Measurements from ENCODE around the gene NLE1. TPM values are rescaled to one million over a fixed set of nuclear protein-coding genes. Genes with fewer than 3 reads are reported as not detected.
A peak's percentile ranks its signal among the peaks of the same experiment; 100 is the strongest.

NLE1 gene
- polyA plus RNA-seq, 10 donors: 10.1 to 17.9 (median 14.7) TPM

DNA sequence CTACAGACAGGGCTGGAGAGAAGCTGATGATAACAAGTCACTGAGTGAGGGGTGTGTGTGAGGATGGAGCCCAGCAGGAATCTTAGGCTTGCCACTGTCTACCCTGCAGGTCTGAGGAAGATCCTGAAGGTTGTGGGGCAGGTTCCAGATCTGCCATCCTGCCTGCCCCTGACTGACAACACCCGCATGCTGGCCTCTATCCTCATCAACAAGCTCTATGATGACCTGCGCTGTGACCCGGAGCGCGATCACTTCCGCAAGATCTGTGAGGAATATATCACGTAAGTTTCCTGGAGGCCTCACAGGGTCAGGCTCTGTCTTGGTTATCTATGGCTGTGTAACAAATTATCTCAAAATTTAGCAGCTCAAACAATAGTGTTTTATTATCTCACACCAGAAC lies 21.8 kb upstream of the NLE1 start:
- no peak for DNase-seq

DNA sequence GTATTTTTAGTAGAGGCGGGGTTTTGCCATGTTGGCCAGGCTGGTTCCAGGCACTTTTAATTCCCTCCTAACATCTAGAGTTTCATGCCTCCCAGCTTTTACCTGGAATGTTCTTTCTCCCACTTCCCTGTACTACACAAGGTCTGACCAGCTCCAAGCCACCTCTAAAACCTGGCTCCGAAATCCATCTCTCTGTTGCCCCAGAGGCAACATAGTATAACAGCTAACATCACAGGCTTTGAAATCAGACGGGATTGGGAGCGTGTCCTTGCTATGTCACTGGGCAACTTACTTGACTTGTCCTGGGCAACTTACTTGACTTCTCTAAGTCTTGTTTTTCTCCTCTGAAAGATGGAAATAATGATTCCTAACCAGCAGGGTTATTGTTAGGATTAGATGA lies 20.7 kb upstream of the NLE1 start:
- DNase-seq: no peak

DNA sequence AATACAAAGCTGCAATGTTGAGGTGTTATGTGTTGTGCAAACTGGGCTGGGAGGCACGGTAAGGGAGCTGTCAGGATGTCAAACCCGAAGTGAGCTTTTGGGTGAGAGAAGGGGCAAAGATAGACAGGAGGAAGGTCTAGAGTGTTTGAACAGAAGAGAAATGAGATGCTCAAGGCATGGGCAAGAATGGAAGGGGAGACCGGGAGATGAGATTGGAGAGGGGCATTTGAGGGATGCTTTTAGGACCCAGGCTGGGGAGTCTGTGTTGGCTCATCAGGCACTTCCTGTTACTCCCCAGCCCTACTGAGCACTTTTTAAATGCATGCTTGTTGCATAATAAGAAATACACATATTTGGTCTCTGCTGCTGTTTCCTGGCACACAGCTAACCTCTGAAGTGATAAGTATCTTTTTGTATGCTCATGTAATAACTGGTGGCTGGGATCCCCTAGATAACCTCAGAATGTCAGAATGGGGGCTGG lies 19.2 kb upstream of the NLE1 start:
- DNase-seq: no peak

DNA sequence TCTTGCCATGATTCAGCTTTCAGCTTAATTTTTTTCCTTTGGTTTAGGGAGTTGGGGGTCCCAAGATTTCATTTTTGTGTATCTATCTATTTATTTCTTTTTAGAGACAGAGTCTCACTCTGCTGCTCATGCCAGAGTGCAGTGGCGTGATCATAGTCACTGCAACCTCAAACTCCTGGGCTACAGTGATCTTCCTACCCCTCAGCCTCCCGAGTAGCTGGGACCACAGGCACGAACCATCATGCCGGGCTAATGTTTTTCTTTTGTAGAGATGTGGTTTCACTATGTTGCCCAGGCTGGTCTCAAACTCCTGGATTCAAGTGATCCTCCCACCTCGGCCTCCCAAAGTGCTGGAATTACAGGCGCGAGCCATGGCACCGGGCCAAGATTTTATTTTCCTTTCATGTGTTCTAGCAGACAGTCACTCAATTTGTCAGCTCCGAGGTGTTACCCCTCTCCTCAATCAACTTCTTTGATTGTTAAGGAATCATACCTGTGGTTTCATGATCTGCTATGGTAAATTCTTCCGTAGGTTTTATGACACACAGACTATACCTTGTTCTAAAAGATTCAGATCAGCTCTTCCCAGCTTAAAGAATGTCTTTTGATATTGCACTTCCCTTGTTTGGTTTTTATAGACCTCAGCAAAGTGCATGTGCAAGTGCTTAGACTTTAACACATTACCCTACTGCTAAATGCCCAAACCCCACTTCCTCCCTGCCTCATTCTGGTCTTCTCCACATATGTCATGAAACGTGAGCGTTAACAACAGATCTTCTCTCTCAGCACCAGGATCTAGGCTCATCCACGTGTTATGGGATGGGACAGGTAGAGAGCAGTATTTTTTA lies 18.5 kb upstream of the NLE1 start:
- no peak for DNase-seq

DNA sequence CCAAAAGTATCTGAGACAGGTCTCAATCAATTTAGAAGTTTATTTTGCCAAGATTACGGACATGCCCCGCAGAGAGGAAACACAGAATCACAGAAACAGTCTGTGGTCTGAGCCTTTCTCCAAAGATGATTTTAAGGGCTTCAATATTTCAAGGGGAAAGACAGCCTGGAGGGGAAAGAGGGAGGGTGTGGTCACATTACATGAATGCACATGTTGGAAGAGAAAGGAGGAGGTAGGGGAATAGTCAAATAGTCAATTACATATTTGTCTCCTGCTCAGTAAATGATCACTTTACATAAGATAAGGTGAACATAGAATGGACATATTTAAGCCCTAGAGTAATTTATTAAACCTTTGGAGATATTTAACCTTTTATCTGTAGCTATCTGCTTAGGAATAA lies 17.8 kb upstream of the NLE1 start:
- DNase-seq: no peak

DNA sequence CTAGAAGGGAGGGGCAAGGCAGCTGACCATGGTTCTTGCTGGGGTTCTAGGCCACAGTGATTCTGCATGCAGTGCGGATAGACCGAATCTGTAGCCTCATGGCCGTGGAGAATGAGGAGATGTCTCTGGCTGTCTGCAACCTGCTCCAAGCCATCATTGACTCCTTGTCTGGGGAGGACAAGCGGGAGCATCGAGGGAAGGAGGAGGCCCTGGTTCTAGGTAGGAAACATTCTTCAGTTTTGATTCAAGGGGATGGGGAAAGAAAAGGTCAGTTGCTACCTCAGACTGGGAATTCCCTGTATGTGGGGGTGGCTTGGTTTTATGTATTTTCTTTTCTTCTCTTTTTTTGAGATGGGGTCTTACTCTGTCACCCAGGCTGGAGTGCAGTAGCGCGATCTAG lies 13.1 kb upstream of the NLE1 start:
- no peak for DNase-seq

DNA sequence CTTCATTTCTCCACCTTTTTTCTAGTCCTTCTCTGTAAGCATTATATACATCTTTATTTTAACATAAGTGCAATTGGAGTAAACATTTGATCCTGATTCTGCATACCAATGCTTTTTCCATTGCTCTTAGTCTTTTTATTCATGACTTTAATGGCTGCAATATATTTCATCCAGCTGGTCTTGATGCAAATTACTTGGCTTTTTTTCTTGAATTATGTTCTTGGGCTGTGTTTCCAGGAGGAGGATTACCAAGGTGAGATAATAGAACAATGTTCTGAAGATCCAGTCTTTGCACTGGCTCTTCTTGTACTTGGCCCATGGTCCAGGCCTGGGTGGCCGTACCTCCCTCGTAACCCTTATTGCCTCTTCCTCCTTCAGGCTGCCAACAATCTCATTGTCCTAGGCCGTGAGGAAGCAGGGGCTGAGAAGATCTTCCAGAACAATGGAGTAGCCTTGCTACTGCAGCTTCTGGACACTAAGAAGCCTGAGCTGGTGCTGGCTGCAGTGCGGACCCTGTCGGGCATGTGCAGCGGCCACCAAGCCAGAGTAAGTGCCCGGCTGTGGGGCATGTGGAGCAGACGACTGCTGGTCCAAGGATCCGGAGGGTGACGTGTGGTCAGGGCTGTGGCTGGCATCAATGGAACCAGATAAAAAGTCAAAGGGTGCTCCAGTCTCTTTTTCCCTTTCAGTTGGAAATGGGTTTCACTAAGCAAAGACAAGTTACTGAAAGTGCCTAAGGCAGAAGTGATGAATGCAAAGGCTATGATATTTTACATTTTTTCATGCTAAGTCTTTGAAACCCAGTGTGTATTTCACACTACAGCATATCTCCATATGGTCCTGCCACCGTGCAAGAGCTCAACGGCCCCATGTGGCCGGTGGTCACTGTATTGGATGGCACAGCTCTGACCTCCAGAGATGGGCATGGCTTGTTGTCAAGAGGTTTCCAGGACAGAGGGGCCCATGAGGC lies 12.4 kb upstream of the NLE1 start:
- DNase-seq: no peak

DNA sequence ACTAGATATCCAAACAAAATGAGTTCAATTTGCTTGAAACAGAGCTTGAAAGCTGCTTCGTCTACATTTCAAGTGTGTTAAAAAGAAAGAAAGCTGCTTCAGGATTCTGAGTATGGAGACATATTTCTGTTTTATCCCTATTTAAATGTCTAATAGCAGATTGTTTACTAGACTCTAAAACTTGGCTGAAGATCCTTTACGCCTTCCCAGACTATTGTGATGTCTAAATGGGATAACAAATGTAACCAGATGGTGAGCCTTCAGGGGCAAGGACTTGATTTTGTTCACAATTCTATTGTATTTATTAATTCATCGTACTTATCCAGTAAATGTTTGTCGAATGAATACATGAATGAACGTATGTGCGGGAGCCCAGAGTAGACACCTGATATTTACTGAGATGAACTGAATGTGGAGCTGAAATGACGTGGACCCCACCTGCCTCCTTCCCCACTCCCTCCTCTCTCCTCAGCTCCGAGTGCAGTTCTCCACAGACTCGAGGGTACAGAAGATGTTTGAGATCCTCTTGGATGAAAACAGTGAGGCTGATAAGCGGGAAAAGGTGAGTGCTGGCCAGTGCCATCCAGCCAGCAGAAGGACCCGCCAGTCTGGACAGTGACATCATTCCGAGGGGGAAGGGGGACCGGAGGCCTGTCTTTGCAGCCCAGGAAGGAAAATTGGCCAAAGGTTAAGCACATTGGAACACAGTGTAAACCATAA lies 10.5 kb upstream of the NLE1 start:
- DNase-seq: no peak

DNA sequence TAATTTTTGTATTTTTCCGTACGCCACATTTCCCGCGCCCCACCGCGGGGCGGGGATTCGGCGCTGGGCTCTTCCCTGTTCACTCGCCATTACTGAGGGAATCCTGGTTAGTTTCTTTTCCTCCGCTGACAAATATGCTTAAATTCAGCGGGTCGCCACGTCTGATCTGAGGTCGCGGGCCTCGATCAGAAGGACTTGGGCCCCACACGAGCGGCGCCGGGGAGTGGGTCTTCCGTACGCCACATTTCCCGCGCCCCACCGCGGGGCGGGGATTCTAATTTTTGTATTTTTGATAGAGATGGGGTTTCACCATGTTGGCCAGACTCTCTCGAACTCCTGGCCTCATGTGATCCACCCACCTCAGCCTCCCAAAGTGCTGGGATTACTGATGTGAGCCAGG lies 9.0 kb upstream of the NLE1 start:
- DNase-seq: peak in 1 of 3 donors; percentile 34

DNA sequence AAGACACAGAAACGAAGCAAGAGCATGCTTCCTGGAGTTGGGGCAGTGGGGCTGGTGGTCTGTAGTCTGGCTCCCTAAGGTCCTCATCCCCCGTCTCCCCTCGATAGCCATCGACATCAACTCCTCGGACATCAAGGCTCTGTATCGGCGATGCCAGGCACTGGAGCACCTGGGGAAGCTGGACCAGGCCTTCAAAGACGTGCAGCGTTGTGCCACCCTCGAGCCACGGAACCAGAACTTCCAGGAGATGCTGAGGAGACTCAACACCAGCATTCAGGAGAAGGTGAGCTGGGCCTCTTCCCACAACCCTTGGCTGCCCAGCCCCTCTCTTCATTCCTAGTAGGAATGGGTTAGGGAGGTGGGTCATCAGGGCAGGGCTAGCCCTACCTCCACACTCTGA lies 7.8 kb upstream of the NLE1 start:
- no peak for DNase-seq

DNA sequence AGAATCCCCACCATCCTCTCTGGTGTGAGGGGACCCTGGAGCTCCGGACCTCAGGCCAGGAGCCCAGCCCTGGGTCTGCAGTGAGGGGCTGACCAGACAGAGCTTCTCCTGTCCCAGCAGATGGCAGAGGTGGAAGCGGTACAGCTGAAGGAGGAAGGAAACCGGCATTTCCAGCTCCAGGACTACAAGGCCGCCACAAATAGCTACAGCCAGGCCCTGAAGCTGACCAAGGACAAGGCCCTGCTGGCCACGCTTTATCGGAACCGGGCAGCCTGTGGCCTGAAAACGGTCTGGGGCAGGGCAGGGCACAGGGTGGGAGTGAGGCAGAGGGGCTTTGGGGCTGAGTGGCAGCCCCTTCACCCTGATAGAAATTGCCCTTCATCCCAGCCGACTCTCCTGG lies 6.0 kb upstream of the NLE1 start:
- no peak for DNase-seq

DNA sequence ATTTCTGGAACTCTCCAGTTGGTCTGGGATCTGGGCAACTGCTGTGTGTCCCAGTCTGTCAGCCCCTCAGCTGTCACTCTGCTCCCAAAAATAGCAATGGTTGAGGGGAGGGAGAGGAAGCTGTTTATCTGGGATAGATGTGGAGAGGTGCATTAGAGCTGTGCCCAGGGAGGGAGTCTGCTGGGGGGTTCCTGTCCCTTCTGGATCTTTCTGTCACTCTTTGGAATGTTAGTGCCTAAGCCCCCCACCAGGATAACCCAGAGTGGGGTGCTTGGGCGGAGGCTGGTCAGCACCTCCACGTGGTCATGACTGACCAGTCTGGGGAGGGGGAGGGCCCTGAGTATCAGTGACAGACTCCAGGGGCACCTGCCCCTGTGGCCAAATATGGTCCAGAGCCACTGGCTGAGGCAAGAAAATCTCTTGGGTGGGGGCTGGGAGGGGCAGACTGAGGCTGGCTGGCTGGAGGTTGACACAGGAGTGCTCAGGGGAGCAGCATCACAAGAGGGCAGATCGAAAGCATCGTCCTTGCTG lies 5.3 kb upstream of the NLE1 start, which contains the start of gene UNC45B:
TSS of gene UNC45B (plus strand) at position 443 of the 531 bp plus-strand sequence. CDS start 447 bp downstream, outside the sequence.
- DNase-seq: peak; percentile 43 to 68 (median 64)

DNA sequence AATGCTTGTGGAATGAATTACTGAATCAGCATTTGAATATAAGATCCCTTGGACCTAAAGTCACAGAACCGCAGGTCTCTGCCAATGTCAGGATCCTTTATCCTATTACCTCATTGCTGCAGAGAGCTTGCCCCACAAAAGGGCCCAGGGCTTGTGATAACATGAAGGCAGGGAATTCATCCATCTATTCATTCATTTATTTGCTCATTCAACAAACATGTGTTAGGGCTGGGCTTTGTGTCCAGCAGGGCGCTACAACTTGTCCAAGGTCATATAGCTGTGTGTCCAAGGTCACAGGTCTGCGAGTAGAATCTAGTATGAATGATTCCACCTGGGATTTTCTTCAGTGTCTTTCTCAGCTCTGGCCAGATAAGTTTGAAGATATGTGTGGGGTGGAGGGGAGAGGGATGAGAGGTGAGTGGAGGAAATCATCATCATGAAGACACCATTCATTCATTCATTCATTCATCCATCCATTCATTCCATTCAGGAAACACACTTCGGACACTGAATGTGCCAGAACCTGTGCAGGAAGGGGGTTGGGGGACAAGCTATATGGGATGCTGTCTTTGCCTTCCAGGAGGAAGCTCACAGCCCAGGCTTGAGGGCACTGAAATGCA lies 4.2 kb upstream of the NLE1 start:
- no peak for DNase-seq

DNA sequence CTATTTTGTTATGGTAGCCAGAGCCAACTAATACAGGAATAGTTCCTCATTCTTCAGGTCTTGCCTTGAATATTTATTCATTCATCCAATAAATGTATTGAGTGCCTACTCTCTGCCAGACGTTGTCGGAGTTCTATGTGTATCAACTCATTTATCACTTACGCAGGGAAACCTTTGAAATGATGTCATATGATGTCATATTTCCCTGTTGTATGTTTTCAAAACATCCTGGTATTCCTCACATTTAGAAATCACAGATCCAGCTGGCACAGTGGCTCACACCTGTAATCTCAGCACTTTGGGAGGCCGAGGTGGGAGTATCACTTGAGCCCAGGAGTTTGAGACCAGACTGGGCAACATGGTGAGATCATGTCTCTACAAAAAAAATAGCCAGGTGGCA lies 2.7 kb upstream of the NLE1 start:
- DNase-seq: no peak

DNA sequence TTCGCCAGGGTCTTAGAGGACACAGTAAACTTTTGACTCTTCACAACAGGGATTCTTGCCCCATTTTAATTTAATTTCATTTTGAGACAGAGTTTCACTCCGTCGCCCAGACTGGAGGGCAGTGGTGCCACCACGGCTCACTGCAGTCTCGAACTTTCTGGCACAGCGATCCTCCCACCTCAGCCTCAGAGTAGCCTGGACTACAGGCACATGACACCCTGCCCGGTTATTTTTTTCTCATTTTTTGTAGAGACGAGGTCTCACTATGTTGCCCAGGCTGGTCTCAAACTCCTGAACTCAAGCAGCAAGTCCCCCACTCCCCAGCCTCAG lies 329 bp upstream of the NLE1 start:
- no peak for DNase-seq

DNA sequence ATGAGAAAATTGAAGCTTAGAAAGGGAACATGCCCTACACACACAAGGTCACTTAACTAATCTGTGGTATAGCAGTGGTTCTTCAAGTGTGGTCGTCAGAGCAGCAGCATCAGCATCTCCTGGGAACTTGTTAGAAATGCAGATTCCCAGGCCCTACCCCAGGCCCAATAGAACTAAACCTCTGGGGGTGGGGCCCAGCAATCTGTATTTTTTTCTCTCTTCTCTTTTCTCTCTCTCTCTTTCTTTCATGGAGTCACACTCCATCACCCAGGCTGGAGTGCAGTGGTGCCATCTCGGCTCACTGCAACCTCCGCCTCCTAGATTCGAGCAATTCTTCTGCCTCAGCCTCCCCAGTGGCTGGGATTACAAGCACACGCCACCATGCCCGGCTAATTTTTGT lies 3.9 kb downstream of the NLE1 start:
- DNase-seq: no peak

DNA sequence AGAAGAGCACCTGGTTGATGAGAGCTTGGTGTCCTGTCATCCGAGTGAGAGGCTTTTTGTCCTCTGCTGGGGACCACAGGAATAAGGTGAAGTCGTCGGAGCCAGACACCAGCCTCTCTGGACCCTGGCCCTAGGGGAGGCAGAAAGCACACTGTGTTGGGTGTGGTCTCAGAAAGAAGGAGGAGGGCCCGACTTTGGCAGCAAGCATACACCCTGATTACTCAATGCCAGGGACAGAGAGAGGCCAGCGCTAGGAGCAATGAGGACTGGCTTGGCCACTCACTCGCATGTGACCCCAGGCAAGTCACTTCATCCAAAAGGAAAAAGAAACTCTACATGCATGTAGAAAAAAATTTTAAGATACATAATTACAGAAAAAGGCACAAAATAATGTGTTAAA lies 6.8 kb downstream of the NLE1 start:
- DNase-seq: no peak

DNA sequence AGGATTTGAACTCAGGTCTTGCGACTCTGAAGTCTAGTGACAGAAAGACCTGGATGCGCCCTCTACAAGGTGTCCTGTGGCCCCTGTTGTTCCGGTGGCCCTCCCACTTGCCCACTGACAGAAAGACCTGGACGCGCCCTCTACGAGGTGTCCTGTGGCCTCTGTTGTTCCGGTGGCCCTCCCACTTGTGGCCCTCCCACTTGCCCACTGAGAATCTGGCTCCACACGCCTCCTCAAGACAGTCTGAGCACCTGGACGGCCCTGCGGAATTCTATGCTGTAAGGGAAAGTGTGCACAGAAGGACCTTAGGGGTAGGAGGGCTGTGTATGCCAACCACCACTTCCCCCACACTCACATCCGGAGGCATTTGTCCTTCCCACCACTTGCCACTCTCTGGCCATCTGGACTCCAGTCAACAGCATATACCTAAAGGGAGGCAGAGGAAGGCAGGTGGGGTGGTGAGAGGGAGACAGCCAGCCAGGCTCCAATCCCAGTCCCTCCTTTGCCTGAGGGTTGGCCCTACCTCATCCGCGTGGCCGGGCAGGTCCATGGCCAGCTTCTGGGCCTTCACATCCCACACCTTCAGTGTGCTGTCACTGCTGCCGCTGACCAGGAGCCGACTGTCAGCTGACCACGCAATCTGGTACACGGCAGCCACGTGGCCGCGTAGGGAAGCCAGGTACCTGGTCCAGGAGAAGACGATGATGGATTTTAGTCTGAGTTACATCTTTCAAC lies 9.1 kb downstream of the NLE1 start:
- DNase-seq: no peak

DNA sequence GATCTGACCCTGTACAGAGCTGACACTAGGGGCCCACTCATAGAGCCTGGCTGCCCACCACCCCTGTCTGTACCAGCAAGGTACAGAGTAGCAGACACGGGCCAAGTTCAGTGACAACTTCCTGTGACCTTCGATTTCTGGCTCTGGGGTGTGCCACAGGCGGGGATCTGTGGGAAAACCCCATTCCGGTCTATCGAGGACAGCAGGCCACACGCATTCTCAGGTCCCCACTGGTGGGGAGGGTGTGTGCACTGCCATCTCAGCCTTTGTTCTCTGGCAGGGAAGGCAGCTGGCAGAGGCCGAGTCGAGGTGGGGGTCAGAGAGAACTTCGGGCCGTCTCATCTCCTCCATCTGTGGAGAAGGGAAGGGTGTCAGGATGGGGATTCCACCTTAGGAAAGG lies 10.0 kb downstream of the NLE1 start:
- DNase-seq: no peak

DNA sequence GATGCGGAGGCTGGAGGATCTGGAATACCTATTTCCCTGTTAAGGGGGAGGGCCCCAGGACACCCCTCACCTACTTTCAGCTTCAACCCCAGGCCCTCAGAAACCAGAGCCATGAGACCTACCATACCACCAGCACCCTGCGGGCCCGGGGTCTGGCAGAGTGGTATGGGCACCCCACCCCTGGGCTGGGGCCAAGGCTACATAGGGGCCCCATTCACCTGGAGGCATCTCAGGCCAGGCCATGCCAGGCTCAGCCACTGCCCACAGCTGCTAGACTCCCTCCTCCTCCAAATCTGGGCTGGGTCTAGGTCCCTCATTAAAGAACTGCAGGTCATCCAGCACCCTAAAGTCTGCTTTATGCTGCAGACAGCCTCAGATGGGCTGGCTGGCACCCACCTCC lies 11.7 kb downstream of the NLE1 start:
- DNase-seq: no peak

DNA sequence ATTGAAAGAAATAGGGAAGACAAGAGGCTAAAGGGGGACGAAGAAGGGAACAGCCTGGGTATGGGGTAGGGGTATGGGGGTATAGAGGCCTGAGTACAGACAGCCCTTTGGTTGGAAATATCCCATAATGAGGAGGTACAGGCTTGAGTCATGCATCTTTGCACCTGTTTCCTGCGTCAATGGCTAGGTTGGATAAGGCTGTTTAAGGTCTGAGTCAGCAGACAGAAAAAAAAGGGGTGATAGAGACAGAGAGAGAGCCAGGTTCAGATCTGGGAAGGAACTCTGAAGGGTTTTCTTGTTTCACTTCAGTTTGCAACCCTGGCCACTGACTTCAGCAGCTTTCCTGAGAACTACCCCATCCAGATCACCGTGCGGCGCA lies 12.1 kb downstream of the NLE1 start:
- no peak for DNase-seq
